Neural progenitor cell (in vitro differentiated cells): ENCODE data around the gene FGD2.

Experiments used
- EZH2phosphoT487 ChIP-seq: fragments of 200-600 bp; sonication (generic); IDR thresholded peaks from 2 replicates; pipeline ENCODE4 v1.6.1; 2017; ENCODE audit warnings: antibody characterized with exemption
- TF ChIP-seq, protein P1 (sequence below): fragments of 200-600 bp; sonication (generic); IDR thresholded peaks from 2 replicates; pipeline ENCODE4 v1.5.1; 2017; ENCODE audit warnings: antibody characterized with exemption, mild to moderate bottlenecking

DNA sequence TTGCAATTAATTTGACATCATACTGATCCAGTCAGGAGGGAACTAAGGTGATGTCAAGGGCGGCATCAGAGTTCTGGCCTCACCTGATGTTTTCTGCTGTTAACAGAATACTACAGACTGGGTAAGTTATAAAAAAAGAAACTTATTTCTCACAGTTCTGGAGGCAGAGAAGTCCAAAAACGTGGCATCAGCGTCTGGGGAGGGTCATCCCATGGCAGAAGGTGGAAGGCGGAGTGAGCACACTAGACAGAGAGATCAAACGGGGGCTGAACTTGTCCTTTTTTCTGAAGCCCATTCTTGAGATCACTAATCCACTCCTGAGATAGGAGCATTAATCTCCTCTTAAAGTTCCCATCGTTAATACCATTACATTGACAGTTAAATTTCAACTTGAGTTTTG is 16.2 kb upstream of the FGD2 start:
- TF ChIP-seq, protein P1, sequence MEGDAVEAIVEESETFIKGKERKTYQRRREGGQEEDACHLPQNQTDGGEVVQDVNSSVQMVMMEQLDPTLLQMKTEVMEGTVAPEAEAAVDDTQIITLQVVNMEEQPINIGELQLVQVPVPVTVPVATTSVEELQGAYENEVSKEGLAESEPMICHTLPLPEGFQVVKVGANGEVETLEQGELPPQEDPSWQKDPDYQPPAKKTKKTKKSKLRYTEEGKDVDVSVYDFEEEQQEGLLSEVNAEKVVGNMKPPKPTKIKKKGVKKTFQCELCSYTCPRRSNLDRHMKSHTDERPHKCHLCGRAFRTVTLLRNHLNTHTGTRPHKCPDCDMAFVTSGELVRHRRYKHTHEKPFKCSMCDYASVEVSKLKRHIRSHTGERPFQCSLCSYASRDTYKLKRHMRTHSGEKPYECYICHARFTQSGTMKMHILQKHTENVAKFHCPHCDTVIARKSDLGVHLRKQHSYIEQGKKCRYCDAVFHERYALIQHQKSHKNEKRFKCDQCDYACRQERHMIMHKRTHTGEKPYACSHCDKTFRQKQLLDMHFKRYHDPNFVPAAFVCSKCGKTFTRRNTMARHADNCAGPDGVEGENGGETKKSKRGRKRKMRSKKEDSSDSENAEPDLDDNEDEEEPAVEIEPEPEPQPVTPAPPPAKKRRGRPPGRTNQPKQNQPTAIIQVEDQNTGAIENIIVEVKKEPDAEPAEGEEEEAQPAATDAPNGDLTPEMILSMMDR = no peak
- TF ChIP-seq EZH2phosphoT487 = no peak
